ENCODE data around the gene CHIT1.

GRCh38 chr1:203181586-203182386, 47.7 kb downstream of the CHIT1 start:
- TF ChIP-seq, protein P1, sequence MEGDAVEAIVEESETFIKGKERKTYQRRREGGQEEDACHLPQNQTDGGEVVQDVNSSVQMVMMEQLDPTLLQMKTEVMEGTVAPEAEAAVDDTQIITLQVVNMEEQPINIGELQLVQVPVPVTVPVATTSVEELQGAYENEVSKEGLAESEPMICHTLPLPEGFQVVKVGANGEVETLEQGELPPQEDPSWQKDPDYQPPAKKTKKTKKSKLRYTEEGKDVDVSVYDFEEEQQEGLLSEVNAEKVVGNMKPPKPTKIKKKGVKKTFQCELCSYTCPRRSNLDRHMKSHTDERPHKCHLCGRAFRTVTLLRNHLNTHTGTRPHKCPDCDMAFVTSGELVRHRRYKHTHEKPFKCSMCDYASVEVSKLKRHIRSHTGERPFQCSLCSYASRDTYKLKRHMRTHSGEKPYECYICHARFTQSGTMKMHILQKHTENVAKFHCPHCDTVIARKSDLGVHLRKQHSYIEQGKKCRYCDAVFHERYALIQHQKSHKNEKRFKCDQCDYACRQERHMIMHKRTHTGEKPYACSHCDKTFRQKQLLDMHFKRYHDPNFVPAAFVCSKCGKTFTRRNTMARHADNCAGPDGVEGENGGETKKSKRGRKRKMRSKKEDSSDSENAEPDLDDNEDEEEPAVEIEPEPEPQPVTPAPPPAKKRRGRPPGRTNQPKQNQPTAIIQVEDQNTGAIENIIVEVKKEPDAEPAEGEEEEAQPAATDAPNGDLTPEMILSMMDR (IDR thresholded peaks at IDR 0.05; ENCODE audit: poor library complexity, severe bottlenecking): no peak
- TF ChIP-seq SMC3 (conservative IDR thresholded peaks at IDR 0.05; ENCODE audit: poor library complexity): no peak
